GM11168 (cell line): ENCODE measurements around the gene SUN2.
"Not testable (repeated sequence)": the region's sequence is repeated elsewhere in the genome, so short reads cannot be mapped to it uniquely, and the experiment has no call there.

Experiments used
- in situ Hi-C: fragments of 300-500 bp; cut with MboI; formaldehyde crosslinking; loops from one replicate; pipeline ENCODE4 v1.12.0; 2022; ENCODE audit warnings: low sequenced_read_pairs; ENCODE audit not compliant: unreplicated experiment

SUN2 gene

GRCh38 chr22:38755911-38756532, at the start of gene SUN2:
SUN2 (minus strand) TSS chr22:38755998; CDS start chr22:38752628, 3,370 bp downstream.
- in situ Hi-C loops: no loop called here

GRCh38 chr22:38805041-38805593, 49.3 kb upstream of the SUN2 start:
- in situ Hi-C loops: not testable (repeated sequence)

- in situ Hi-C loops: no loop called here
Measured at GRCh38 chr22:38802671-38803121, 46.9 kb upstream of the SUN2 start.

GRCh38 chr22:38799265-38800002, 43.6 kb upstream of the SUN2 start:
- in situ Hi-C loops: no loop called here

- in situ Hi-C loops: no loop called here
Measured at GRCh38 chr22:38798496-38798895, 42.7 kb upstream of the SUN2 start.

GRCh38 chr22:38796262-38796957, 40.6 kb upstream of the SUN2 start:
- in situ Hi-C loops: no loop called here

GRCh38 chr22:38795569-38795968, 39.8 kb upstream of the SUN2 start:
- in situ Hi-C loops: no loop called here

- in situ Hi-C loops: no loop called here
Measured at GRCh38 chr22:38793721-38794466, 38.1 kb upstream of the SUN2 start, which contains the start of gene DNAL4. DNAL4 (minus strand) TSS chr22:38794143; CDS start chr22:38782731, 11,412 bp downstream.

- in situ Hi-C loops: no loop called here
Measured at GRCh38 chr22:38793317-38793716, 37.5 kb upstream of the SUN2 start.

GRCh38 chr22:38792833-38793232, 37.0 kb upstream of the SUN2 start:
- in situ Hi-C loops: no loop called here

GRCh38 chr22:38789606-38790005, 33.8 kb upstream of the SUN2 start:
- in situ Hi-C loops: no loop called here

- in situ Hi-C loops: no loop called here
Measured at GRCh38 chr22:38788846-38789245, 33.0 kb upstream of the SUN2 start.

GRCh38 chr22:38788021-38788816, 32.4 kb upstream of the SUN2 start:
- in situ Hi-C loops: no loop called here

- in situ Hi-C loops: no loop called here
Measured at GRCh38 chr22:38786631-38787030, 30.8 kb upstream of the SUN2 start.

- in situ Hi-C loops: no loop called here
Measured at GRCh38 chr22:38784856-38785255, 29.1 kb upstream of the SUN2 start.

- in situ Hi-C loops: no loop called here
Measured at GRCh38 chr22:38784035-38784434, 28.2 kb upstream of the SUN2 start.

GRCh38 chr22:38783095-38783615, 27.4 kb upstream of the SUN2 start:
- in situ Hi-C loops: no loop called here

GRCh38 chr22:38782402-38783094, 26.8 kb upstream of the SUN2 start:
- in situ Hi-C loops: no loop called here

GRCh38 chr22:38781033-38781432, 25.2 kb upstream of the SUN2 start:
- in situ Hi-C loops: no loop called here
